GM19452 (cell line): Measurements from ENCODE around the gene RB1.
"Not testable (repeated sequence)": the region's sequence is repeated elsewhere in the genome, so short reads cannot be mapped to it uniquely, and the experiment has no call there.

Source experiments
- ATAC-seq: cut with Tn5 transposase; IDR thresholded peaks from one replicate; pipeline ENCODE4 v1.9.1; 2021; ENCODE audit not compliant: unreplicated experiment

The RB1 gene

GRCh38 chr13:48404952-48405351 lies 101.4 kb downstream of the RB1 start:
- no peak for ATAC-seq

DNA sequence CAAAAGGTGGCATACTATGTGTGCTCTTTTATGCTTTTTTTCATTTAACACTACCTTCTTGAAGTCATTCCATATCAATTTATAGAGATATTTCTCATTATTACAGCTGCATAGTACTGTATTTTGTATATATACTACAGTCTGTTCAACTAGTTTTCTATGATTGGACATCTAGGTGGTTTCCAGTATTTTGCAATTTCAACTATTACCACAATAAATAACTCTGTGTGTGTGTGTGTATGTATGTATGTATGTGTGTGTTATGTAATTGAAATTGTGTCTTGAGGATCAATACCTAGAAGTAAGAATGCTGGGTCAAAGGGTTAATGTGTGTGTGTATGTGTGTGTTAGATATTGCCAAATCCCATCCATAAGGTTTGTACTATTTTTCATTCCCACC lies 102.3 kb downstream of the RB1 start:
- no peak for ATAC-seq

GRCh38 chr13:48410199-48410598 lies 106.6 kb downstream of the RB1 start:
- no peak for ATAC-seq

DNA sequence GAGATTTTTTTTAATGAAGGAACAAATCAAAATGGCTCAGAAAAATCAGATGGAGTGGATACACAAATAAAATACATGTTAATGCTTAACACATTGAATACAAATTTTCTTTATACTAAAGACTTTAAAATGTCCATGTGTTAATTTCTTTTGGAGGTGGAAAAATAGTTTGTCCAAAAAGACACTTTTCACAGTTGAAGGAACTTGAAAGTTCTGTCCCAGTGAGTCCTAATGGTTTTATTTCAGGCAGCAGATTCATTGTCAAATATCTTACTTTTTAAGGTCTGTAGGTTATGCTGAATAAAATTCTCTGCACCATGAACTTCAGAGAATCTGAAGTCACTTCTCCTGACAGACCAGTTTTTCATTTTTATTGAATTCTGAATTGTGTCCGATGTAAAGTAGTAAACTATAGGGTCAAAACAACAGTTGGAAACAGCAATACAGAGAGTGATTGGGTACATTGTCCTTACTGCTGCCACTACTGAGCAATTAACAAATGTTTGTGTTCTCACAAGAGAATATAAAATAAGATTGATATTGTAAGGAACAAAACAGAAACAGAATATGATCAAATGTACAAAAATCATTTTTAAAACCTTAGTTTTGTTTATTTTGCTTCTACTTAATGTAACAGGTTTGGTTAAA lies 107.7 kb downstream of the RB1 start:
- ATAC-seq: no peak

- no peak for ATAC-seq
Observed at GRCh38 chr13:48411841-48412531, 108.4 kb downstream of the RB1 start.

- ATAC-seq: no peak
Observed at GRCh38 chr13:48412881-48413351, 109.4 kb downstream of the RB1 start, which contains the start of gene LPAR6. LPAR6 (minus strand) TSS chr13:48413113; CDS start chr13:48412423, 690 bp downstream.

DNA sequence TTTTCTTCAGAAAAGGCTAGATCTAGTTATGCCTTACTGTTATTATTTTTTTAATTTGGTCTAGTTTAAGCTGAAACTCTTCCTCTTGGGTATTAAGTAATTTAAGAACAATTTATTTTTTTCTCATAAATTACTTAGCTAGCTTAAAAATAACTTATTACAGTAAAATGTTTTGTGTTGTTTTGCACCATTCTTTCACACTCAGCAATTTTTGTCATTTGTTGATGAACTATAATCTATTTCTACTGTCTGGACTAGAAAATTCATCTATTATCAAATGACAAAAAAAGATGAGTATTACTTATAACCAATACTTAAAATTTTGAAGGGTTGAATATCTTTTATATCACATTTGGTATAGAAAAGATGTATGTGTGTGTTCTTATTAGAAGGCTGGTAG lies 111.0 kb downstream of the RB1 start:
- ATAC-seq: no peak

- no peak for ATAC-seq
Observed at GRCh38 chr13:48415516-48415915, 112.0 kb downstream of the RB1 start.

GRCh38 chr13:48422003-48422402 lies 118.5 kb downstream of the RB1 start:
- ATAC-seq: not testable (repeated sequence)

- ATAC-seq: no peak
Observed at GRCh38 chr13:48424212-48424611, 120.7 kb downstream of the RB1 start.

DNA sequence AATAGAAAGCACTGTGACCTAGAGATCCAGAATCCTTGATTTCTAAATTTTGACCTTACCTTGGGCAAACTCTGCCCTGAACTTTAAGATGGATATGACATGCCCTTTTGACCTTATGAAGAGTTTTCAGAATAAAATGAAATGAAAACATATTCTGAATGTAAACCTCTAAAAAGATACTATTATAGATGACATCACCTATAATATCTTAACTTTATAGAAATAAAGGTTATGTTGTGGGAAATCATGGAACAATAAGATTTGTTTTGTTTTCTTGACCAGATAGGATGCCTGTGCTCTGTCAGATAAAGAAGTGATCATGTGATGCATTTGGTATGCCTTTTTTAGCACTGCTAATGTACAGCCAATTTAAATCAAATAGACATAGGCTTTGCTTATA lies 122.5 kb downstream of the RB1 start:
- ATAC-seq: no peak

GRCh38 chr13:48426755-48427298 lies 123.3 kb downstream of the RB1 start:
- ATAC-seq: not testable (repeated sequence)

DNA sequence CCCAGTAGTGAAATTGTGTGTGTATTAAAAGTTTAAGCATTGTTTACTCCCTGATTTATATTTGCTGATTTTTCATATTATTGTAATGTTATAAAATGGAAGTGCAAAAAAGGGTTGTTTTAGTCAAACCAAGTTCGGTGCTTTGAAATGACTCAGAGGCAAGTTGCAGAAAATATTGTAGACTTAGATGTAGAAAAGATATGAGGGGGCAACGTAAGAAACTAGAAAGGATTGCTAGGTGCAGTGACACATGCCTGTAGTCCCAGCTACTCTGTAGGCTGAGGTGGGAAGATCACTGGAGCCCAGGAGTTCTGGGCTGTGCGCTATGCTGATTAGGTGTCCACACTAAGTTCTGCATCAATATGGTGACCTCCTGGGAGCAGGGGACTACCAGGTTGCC lies 125.5 kb downstream of the RB1 start:
- ATAC-seq: no peak

DNA sequence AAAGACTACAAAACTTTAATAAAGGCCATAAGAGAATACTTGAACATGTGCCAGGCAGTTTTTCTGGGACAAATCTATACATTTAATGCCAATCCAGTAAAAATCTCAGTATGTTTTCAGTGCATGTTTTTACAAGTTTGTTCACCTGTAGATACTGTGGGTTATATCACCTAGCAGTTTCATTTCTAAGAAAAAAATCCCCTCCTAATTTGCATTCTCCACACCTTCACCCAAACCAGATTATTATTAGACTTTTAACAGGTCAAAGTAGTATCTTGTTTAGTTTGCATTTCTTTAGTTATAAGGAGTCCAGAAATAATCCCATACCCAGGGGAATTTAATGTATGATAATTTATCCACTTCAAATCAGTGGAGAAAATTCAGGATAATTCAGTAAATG lies 126.3 kb downstream of the RB1 start:
- no peak for ATAC-seq

GRCh38 chr13:48431431-48431830 lies 127.9 kb downstream of the RB1 start:
- ATAC-seq: no peak

- ATAC-seq: no peak
Observed at GRCh38 chr13:48431987-48432615, 128.6 kb downstream of the RB1 start.

- no peak for ATAC-seq
Observed at GRCh38 chr13:48434200-48434599, 130.6 kb downstream of the RB1 start.

DNA sequence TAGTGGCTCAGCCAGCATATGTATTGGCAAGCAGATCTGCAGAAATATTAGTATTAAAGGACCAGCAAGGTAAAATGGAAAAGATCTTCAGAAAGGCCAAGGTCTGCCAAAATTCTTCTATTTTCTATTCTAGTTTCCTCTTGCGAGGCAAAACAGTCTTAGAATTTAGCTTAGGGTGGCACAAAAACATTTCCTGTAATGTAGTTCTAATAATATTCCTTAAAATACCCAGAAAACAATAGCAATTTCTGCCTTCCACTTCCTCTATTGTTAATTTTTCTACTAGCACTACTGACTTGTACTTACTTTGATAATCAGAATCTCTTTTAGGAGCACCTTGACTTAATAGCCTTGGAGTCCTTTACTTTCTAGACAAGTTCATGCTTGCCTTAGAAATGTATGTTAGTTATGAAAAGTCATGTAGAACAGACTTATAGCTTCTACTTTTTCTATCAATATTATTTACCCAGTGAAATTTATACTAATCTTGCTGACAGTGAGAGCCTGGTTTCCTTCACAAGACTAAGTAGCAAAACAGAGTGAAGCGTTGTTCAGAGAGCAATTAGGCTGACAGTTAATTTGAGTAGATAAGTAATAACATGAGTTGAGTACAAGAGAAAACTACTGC lies 133.2 kb downstream of the RB1 start:
- ATAC-seq: no peak

DNA sequence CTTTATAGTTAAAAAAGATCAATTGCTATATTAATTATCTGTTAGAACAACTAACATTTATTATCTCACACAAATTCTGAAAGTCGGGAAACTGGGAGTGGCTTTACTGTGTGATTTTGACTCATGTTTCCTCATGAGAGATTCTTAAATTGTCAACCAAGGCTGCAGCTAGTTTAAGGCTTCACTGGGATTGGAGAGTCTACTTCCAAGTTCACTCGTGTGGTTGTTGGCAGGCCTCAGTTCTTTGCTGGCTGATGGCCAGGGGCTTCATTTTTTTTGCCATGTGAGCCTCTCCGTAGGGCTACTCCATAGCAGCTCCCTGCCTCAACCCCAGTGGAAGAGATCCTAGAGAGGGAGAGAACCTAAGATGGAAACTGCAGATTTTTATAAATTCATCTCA lies 133.8 kb downstream of the RB1 start:
- ATAC-seq: no peak

DNA sequence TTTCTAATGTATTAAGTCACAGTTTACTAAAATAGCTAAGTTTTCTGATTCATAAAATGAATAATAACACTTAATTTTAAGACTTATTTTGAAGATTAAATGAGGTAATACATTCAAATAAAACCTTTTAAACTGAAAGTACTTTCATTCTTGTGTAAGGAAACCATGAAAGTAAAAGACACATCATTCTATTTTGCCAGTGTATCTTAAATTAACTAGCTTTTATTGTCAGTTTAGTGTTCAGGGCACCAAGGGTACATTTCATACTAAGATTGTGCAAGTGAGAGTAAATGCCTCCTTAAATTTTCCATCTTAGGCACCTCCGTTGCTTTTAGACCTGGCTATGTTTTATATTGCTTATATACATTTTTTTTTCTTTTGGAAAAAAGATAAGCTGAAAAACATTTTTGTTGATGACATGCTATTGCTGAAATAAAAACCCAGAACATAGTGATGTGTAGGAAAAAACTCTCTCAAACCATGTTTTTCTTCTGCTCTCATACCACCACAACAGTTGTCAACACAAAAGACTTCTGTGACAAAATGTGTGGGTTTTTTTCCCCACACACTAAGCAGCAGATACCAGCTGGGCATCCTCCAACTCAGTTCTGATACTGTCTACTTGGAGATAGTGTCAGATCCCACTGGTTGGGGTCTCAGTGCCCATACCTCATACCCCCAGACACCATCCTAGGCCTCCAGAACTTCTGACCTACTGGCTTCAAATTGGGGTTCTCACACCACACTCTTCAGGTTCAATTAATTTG lies 140.1 kb downstream of the RB1 start:
- no peak for ATAC-seq

- no peak for ATAC-seq
Observed at GRCh38 chr13:48446464-48446863, 142.9 kb downstream of the RB1 start.
